Fibroblast of lung (primary cell): ENCODE measurements around the gene ZNF365.

ENCODE experiments used
- CTCF ChIP-seq, 2 donors: IDR thresholded peaks in 1 of 2; conservative IDR thresholded peaks in 1 of 2; 1 replicate in 1 of 2; 2 replicates in 1 of 2; pipeline ENCODE4 v1.5.1; 2011 to 2012; ENCODE audit warnings: low read length in 2 of 2, control low read depth in 1 of 2, inconsistent platforms in 1 of 2, low read depth in 1 of 2, mild to moderate bottlenecking in 1 of 2
- EZH2 ChIP-seq: IDR thresholded peaks from 2 replicates; pipeline ENCODE4 v1.5.1; 2012; ENCODE audit warnings: low read length, control low read depth, mild to moderate bottlenecking; ENCODE audit errors: missing control alignments

DNA sequence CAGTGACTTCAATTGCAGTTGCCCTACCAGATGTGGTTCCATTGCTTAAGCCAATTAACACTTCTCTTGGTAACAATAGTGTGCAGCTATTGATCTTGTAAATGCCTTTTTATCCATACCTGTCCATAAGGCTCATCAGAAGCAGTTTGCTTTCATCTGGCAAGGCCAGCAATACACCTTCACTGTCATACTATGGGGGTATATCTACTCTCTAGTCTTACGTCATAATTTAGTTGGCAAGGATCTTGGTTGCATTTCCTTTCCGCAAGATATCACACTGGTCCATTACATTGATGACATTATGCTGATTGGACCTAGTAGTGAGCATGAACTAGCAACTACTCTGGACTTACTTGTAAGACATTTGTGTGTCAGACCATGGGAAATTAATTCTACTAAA, 17.7 kb upstream of the ZNF365 start:
- no peak for TF ChIP-seq CTCF (conservative IDR thresholded peaks at IDR 0.05 in 1 of 2, IDR thresholded peaks at IDR 0.05 in 1 of 2; ENCODE audit: low read depth in 1 of 2, low read length in 2 of 2)
- no peak for TF ChIP-seq EZH2
